Lower leg skin (tissue), 4 donors: ENCODE measurements around the gene DVL3. TPM values are rescaled to one million over a fixed set of nuclear protein-coding genes. Genes with fewer than 3 reads are reported as not detected.

Experiments
- DNase-seq, 2 donors: peaks; one replicate each; pipeline ENCODE4 v3.0.0-alpha.2; 2019; ENCODE audit warnings: low spot score in 2 of 2
- H3K4me3 ChIP-seq: fragments of 200-600 bp; sonication (generic); 2 replicates; pipeline ENCODE4 v1.5.1; 2017; ENCODE audit warnings: mild to moderate bottlenecking, low read depth; ENCODE audit not compliant: poor library complexity, severe bottlenecking
- CTCF ChIP-seq, 3 donors: fragments of 450-650 bp; IDR thresholded peaks; one replicate each; pipeline ENCODE4 v1.5.1; 2016; ENCODE audit warnings: antibody characterized with exemption in 3 of 3, mild to moderate bottlenecking in 3 of 3, moderate library complexity in 2 of 3
- POLR2A ChIP-seq, 2 donors: fragments of 450-650 bp; IDR thresholded peaks; one replicate each; pipeline ENCODE4 v1.6.1; 2016 to 2017; ENCODE audit warnings: antibody characterized with exemption in 2 of 2, mild to moderate bottlenecking in 1 of 2, moderate library complexity in 1 of 2
- WGBS, 2 donors: methylation state at CpG; one replicate each; pipeline ENCODE4 v1.1.5; 2018; 5-methylcytosine and 5-hydroxymethylcytosine counted together
- intact Hi-C: fragments of 100-400 bp; cut with DNase I; formaldehyde crosslinking; loops from one replicate; pipeline ENCODE4 v1.15.0; 2023; ENCODE audit warnings: low total_unique reads
- total RNA-seq, 4 donors: library from RNA; depleted of rRNA; stranded (reverse); fragments of >200 nt; gene quantifications; one replicate each; pipeline ENCODE4 v1.1.0, GENCODE V29; 2016

The DVL3 gene
- total RNA-seq, 4 donors from 2014 or later = 37.9 to 81.9 (median 42.4) TPM

GRCh38 chr3:184140436-184140835 is 14.7 kb upstream of the DVL3 start:
- TF ChIP-seq POLR2A (IDR thresholded peaks at IDR 0.05) = no peak
- TF ChIP-seq CTCF (IDR thresholded peaks at IDR 0.05) = no peak
- DNase-seq = no peak
- no peak overlapping the region for H3K4me3 ChIP-seq
- WGBS, 2 donors = 88 to 91% methylated on average over 10 of the region's 10 CpGs
- intact Hi-C loops = loop anchor here (5.0 kb wide), 1 partner anchor 102 kb away; no protein-coding TSS in a partner anchor

- TF ChIP-seq POLR2A (IDR thresholded peaks at IDR 0.05) = no peak
- TF ChIP-seq CTCF (IDR thresholded peaks at IDR 0.05) = no peak
- DNase-seq = no peak
These were observed 13.0 kb upstream of the DVL3 start for GRCh38 chr3:184142199-184142598.

DNA sequence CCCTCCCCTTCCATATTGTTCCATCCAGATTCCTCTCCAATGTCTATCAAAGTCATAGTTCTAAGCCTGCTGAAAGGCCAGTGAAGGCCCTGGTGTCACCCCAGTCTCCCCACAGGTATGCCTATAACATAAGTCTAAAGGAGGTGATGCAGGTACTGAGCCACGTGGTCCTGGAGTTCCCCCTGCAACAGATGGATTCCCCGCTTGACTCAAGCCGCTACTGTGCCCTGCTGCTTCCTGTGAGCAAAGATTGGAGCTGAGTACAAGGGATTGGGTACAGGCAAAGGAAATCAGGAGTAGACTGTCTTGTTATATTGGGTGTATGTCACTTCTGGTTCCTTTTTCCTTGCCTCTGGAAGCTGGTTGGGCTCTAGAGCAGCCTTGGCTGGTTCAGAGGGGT is 11.8 kb upstream of the DVL3 start:
- no peak for DNase-seq
- intact Hi-C loops = loop anchor here (5.0 kb wide), 1 partner anchor 99 kb away; no protein-coding TSS in a partner anchor
- no peak overlapping the region for H3K4me3 ChIP-seq
- WGBS, 2 donors = 92 to 93% methylated on average over 3 of the region's 3 CpGs
- TF ChIP-seq POLR2A (IDR thresholded peaks at IDR 0.05) (no peak), CTCF (IDR thresholded peaks at IDR 0.05) (no peak)

More at GRCh38 chr3:184142199-184142598, 13.0 kb upstream of the DVL3 start:
- WGBS, 2 donors = 91 to 92% methylated on average over 7 of the region's 7 CpGs
- intact Hi-C loops = loop anchor here (5.0 kb wide), 1 partner anchor 100 kb away; no protein-coding TSS in a partner anchor
- H3K4me3 ChIP-seq = no peak overlapping the region

DNA sequence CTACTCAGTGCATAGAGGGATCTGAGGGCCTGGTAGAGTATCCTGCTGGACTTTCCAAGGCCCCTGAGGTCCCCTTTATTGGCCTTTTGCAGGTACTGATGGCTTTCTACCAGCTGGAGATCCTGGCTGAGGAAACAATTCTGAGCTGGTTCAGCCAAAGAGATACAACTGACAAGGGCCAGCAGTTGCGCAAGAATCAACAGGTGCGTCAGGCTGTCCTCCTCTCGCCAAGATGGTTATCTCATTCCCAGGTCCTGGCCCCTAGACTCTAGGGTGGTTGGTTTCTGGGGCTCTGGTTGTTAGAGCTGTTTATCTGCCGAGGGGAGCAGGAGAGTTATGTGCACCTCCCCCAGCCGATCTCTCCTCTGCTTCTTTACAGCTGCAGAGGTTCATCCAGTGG is 10.7 kb upstream of the DVL3 start:
- 54 to 80% methylated on average over 3 to 5 of the region's 5 CpGs for WGBS, 2 donors
- intact Hi-C loops = loop anchor here (5.0 kb wide), 1 partner anchor 98 kb away; no protein-coding TSS in a partner anchor
- DNase-seq = no peak
- H3K4me3 ChIP-seq = no peak overlapping the region
- no peak for TF ChIP-seq POLR2A (IDR thresholded peaks at IDR 0.05)
- TF ChIP-seq CTCF (IDR thresholded peaks at IDR 0.05) = no peak

- intact Hi-C loops = no loop called here
- no peak overlapping the region for H3K4me3 ChIP-seq
- DNase-seq = no peak
- TF ChIP-seq POLR2A (IDR thresholded peaks at IDR 0.05) = no peak
- no peak for TF ChIP-seq CTCF (IDR thresholded peaks at IDR 0.05)
- WGBS, 2 donors = 22 to 24% methylated on average over 4 of the region's 4 CpGs
These were observed 10.1 kb upstream of the DVL3 start for GRCh38 chr3:184145111-184145524.

DNA sequence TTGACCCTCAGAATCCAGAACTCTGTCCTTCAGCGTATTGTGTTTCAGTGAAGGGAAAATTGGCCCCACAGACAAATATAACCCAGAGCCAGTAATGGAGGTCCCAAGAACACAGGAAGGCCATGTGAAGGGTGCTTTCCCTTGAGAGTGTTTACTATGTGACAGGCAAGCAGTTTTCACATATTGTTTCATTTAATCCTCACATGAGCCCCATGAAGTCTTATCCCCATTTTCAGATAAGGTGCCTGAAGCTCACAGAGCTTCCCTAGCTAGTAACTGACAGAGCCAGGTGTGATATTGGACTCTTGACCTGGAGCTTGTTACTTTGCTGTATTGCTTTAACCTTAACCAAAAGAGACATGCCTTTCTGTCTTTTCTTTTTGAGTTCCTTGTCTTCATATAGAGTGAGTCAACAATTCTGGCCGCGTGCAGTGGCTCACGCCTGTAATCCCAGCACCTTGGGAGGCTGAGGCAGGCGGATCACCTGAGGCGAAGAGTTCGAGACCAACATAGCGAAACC is 9.4 kb upstream of the DVL3 start:
- TF ChIP-seq POLR2A (IDR thresholded peaks at IDR 0.05) = no peak
- no peak for TF ChIP-seq CTCF (IDR thresholded peaks at IDR 0.05)
- intact Hi-C loops = no loop called here
- no peak overlapping the region for H3K4me3 ChIP-seq
- WGBS, 2 donors = 85 to 95% methylated on average over 8 of the region's 8 CpGs
- no peak for DNase-seq
